ENCODE measurements around the gene TNIP3. TPM values are rescaled to one million over a fixed set of nuclear protein-coding genes. Genes with fewer than 3 reads are reported as not detected.

Gene TNIP3
- polyA plus RNA-seq, 1 donor (not counting 4 experiments of a cell fraction or from before 2014, with no cell fraction given) = 0.04 TPM

DNA sequence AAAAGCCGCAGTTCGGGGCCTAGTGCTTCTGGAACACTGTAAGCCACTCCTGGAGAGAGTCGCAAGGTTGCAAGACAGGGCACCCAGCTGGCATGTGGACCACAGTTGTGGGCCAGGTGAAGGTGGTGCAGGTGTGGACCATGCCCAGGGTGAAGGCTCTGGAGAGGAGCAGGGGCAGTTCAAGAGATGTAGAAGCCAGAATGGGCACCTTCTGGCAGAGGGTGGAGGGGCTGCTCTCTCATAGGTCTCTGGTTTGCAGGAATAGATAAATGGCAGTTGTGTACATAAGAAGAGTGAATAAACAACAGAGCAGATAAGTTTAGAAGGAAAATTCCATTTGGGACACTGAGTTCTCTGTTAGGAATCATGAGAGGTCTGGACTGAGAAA is 38.6 kb downstream of the TNIP3 start:
- Histone ChIP-seq H3K79me2 (ENCODE audit: control insufficient read depth, insufficient read depth, low read length) (no peaks in the 10 kb centered on the region), H3K4me2 (ENCODE audit: control insufficient read depth, extremely low read depth, insufficient read depth, low read depth, low read length) (no peak overlapping the region), H3K9me3 (ENCODE audit: control insufficient read depth, low read depth, low read length) (no peaks in the 10 kb centered on the region), H3K9me1 (ENCODE audit: control insufficient read depth, extremely low read depth, insufficient read depth, low read length) (no peaks in the 10 kb centered on the region), H3K9ac (ENCODE audit: control insufficient read depth, extremely low read depth, insufficient read depth, low read length) (no peak overlapping the region), H4K20me1 (ENCODE audit: control insufficient read depth, extremely low read depth, insufficient read depth, low read length) (no peaks in the 10 kb centered on the region), H3K4me1 (ENCODE audit: control insufficient read depth, extremely low read depth, insufficient read depth, low read length) (no peaks in the 10 kb centered on the region), H2AFZ (ENCODE audit: control insufficient read depth, low read length) (no peak overlapping the region), H3K4me3 (ENCODE audit: control insufficient read depth in 2 of 3, extremely low read depth in 1 of 3, insufficient read depth in 2 of 3, low read depth in 1 of 3, low read length in 3 of 3) (no peak overlapping the region), H3K27me3 (ENCODE audit: control insufficient read depth, extremely low read depth, insufficient read depth, low read length) (no peaks in the 10 kb centered on the region), H3K36me3 (ENCODE audit: control insufficient read depth in 2 of 2, extremely low read depth in 1 of 2, insufficient read depth in 2 of 2, low read length in 2 of 2) (no peaks in the 10 kb centered on the region), H3K27ac (ENCODE audit: control insufficient read depth, insufficient read depth, low read length) (no peak overlapping the region)
- dilution Hi-C loops (cut with MboI; ENCODE audit: extremely low pct_ligation_motif_present, low sequenced_read_pairs) = no loop called here
- FAIRE-seq (no peak), DNase-seq (ENCODE audit: low read depth, low spot score) (no peak)
- TF ChIP-seq, protein P1, sequence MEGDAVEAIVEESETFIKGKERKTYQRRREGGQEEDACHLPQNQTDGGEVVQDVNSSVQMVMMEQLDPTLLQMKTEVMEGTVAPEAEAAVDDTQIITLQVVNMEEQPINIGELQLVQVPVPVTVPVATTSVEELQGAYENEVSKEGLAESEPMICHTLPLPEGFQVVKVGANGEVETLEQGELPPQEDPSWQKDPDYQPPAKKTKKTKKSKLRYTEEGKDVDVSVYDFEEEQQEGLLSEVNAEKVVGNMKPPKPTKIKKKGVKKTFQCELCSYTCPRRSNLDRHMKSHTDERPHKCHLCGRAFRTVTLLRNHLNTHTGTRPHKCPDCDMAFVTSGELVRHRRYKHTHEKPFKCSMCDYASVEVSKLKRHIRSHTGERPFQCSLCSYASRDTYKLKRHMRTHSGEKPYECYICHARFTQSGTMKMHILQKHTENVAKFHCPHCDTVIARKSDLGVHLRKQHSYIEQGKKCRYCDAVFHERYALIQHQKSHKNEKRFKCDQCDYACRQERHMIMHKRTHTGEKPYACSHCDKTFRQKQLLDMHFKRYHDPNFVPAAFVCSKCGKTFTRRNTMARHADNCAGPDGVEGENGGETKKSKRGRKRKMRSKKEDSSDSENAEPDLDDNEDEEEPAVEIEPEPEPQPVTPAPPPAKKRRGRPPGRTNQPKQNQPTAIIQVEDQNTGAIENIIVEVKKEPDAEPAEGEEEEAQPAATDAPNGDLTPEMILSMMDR (optimal IDR thresholded peaks at IDR 0.05 in 1 of 3, IDR thresholded peaks at IDR 0.05 in 1 of 3, conservative IDR thresholded peaks at IDR 0.05 in 1 of 3; ENCODE audit: extremely low read depth in 1 of 3, insufficient read depth in 2 of 3, low read length in 3 of 3) = no peak
- no peak for TF ChIP-seq EZH2 (IDR thresholded peaks at IDR 0.05; ENCODE audit: low read length)

- no peak overlapping the region for H2AFZ ChIP-seq (ENCODE audit: control insufficient read depth, low read length)
- TF ChIP-seq, protein P1 (optimal IDR thresholded peaks at IDR 0.05 in 1 of 3, IDR thresholded peaks at IDR 0.05 in 1 of 3, conservative IDR thresholded peaks at IDR 0.05 in 1 of 3; ENCODE audit: extremely low read depth in 1 of 3, insufficient read depth in 2 of 3, low read length in 3 of 3) = no peak
- no peak for TF ChIP-seq EZH2 (IDR thresholded peaks at IDR 0.05; ENCODE audit: low read length)
- no peaks in the 10 kb centered on the region for H3K27me3 ChIP-seq (ENCODE audit: control insufficient read depth, extremely low read depth, insufficient read depth, low read length)
- DNase-seq (ENCODE audit: low read depth, low spot score) = no peak
- no peaks in the 10 kb centered on the region for H3K36me3 ChIP-seq (ENCODE audit: control insufficient read depth in 2 of 2, extremely low read depth in 1 of 2, insufficient read depth in 2 of 2, low read length in 2 of 2)
- H3K9ac ChIP-seq (ENCODE audit: control insufficient read depth, extremely low read depth, insufficient read depth, low read length) = no peak overlapping the region
- dilution Hi-C loops (cut with MboI; ENCODE audit: extremely low pct_ligation_motif_present, low sequenced_read_pairs) = no loop called here
- H3K4me3 ChIP-seq (ENCODE audit: control insufficient read depth in 2 of 3, extremely low read depth in 1 of 3, insufficient read depth in 2 of 3, low read depth in 1 of 3, low read length in 3 of 3) = no peak overlapping the region
- no peaks in the 10 kb centered on the region for H3K9me1 ChIP-seq (ENCODE audit: control insufficient read depth, extremely low read depth, insufficient read depth, low read length)
- no peak overlapping the region for H3K4me2 ChIP-seq (ENCODE audit: control insufficient read depth, extremely low read depth, insufficient read depth, low read depth, low read length)
- no peaks in the 10 kb centered on the region for H3K4me1 ChIP-seq (ENCODE audit: control insufficient read depth, extremely low read depth, insufficient read depth, low read length)
- no peaks in the 10 kb centered on the region for H3K9me3 ChIP-seq (ENCODE audit: control insufficient read depth, low read depth, low read length)
- no peak for FAIRE-seq
- H3K27ac ChIP-seq (ENCODE audit: control insufficient read depth, insufficient read depth, low read length) = no peak overlapping the region
- H3K79me2 ChIP-seq (ENCODE audit: control insufficient read depth, insufficient read depth, low read length) = no peaks in the 10 kb centered on the region
- no peaks in the 10 kb centered on the region for H4K20me1 ChIP-seq (ENCODE audit: control insufficient read depth, extremely low read depth, insufficient read depth, low read length)
Measured at GRCh38 chr4:121122661-121123060, 41.5 kb downstream of the TNIP3 start.

Data from keratinocyte (primary cell).